GM12892 (cell line): Measurements from ENCODE around the gene ANGPTL8.

ENCODE experiments used
- POLR2A ChIP-seq: IDR thresholded peaks from 2 replicates; pipeline ENCODE4 v1.6.1; 2011; ENCODE audit warnings: low read depth, low read length, control low read depth
- POLR2AphosphoS5 ChIP-seq: IDR thresholded peaks from 2 replicates; pipeline ENCODE4 v1.6.1; 2011; ENCODE audit warnings: low read depth, low read length, control low read depth
- TAF1 ChIP-seq: IDR thresholded peaks from 2 replicates; pipeline ENCODE4 v1.6.1; 2011; ENCODE audit warnings: low read depth, mild to moderate bottlenecking, control low read depth, low read length, borderline replicate concordance

DNA sequence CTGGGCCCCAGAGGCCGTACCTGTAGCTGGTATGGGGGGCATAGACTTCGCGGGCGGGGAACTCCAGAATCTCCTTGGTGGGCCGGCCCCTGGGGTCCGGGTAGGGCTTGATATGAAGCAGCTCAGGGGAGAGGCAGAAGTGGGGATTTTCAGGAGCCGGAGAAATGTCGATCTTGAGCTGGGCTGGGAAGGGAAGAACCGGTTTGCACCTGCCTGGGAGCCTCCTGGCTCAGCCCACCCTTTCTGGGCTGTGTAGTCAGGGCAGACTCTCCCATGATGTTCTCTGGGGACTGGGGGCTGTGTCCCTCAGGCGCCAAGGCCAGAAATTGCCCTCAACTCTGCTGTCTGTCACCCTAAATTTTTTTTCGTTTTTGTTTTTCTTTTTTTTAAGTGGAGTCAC, 2.6 kb downstream of the ANGPTL8 start:
- no peak for TF ChIP-seq POLR2A
- TF ChIP-seq TAF1, result no peak
- TF ChIP-seq POLR2AphosphoS5, result no peak
